Subcutaneous adipose tissue (tissue), 4 donors: ENCODE results near the gene TMPRSS4. TPM values are rescaled to one million over a fixed set of nuclear protein-coding genes. Genes with fewer than 3 reads are reported as not detected.

Experiments
- CTCF ChIP-seq: fragments of 450-650 bp; IDR thresholded peaks from one replicate; pipeline ENCODE4 v1.5.1; 2016; ENCODE audit warnings: low read depth, mild to moderate bottlenecking, control low read depth, antibody characterized with exemption, moderate library complexity
- total RNA-seq, 4 donors: library from RNA; depleted of rRNA; stranded (reverse); fragments of >200 nt; gene quantifications; one replicate each; pipeline ENCODE4 v1.1.0, GENCODE V29; 2016

The TMPRSS4 gene
- total RNA-seq, 4 donors from 2014 or later, result 1.1 TPM; not detected in 3

- no peak for TF ChIP-seq CTCF
These were observed 2.7 kb upstream of the TMPRSS4 start for GRCh38 chr11:118074091-118074685.

- no peak for TF ChIP-seq CTCF
These were observed 2.1 kb upstream of the TMPRSS4 start for GRCh38 chr11:118074785-118075184.

- TF ChIP-seq CTCF, result no peak
These were observed 2.1 kb downstream of the TMPRSS4 start for GRCh38 chr11:118078911-118079411.

GRCh38 chr11:118079491-118079890, 2.6 kb downstream of the TMPRSS4 start:
- no peak for TF ChIP-seq CTCF

- TF ChIP-seq CTCF, result no peak
These were observed 3.4 kb downstream of the TMPRSS4 start for GRCh38 chr11:118080296-118080695.

- no peak for TF ChIP-seq CTCF
These were observed 4.5 kb downstream of the TMPRSS4 start for GRCh38 chr11:118081241-118081958.

GRCh38 chr11:118082880-118083552, 6.1 kb downstream of the TMPRSS4 start:
- TF ChIP-seq CTCF, result no peak
